ENCODE data around the gene PAX7.
"Not testable (repeated sequence)": the region's sequence is repeated elsewhere in the genome, so short reads cannot be mapped to it uniquely, and the experiment has no call there.

GRCh38 chr1:18586016-18586415, 44.6 kb upstream of the PAX7 start:
- not testable (repeated sequence) for TF ChIP-seq SNAI2 (CRISPR knock-in tag; IDR thresholded peaks at IDR 0.05); RARB (CRISPR knock-in tag; IDR thresholded peaks at IDR 0.05); ARNTL (CRISPR knock-in tag; IDR thresholded peaks at IDR 0.05; ENCODE audit: borderline replicate concordance, low read depth); ZNF8 (CRISPR knock-in tag; IDR thresholded peaks at IDR 0.05); PATZ1 (CRISPR knock-in tag; IDR thresholded peaks at IDR 0.05; ENCODE audit: borderline replicate concordance); ZFP3 (CRISPR knock-in tag; IDR thresholded peaks at IDR 0.05); ZNF70 (CRISPR knock-in tag; IDR thresholded peaks at IDR 0.05); CREB5 (CRISPR knock-in tag; IDR thresholded peaks at IDR 0.05; ENCODE audit: low read depth)
